IMR-90 (cell line): Measurements from ENCODE around the gene AHNAK.

Experiments
- BHLHE40 ChIP-seq: fragments of 150-350 bp; IDR thresholded peaks from 2 replicates; pipeline ENCODE4 v1.6.1; 2016; ENCODE audit warnings: mild to moderate bottlenecking, low read depth, low read length
- CEBPB ChIP-seq: IDR thresholded peaks from 2 replicates; pipeline ENCODE4 v1.6.1; 2012; ENCODE audit warnings: low read depth, low read length, improper control_type of control experiment
- MAFK ChIP-seq: IDR thresholded peaks from 2 replicates; pipeline ENCODE4 v1.6.1; 2012; ENCODE audit warnings: low read depth, low read length, improper control_type of control experiment
- NFE2L2 ChIP-seq: fragments of 150-350 bp; IDR thresholded peaks from 2 replicates; pipeline ENCODE4 v1.6.1; 2016; ENCODE audit warnings: low read depth, mild to moderate bottlenecking, low read length
- POLR2A ChIP-seq: IDR thresholded peaks from 2 replicates; pipeline ENCODE4 v1.6.1; 2012; ENCODE audit warnings: mild to moderate bottlenecking, low read depth, low read length
- RAD21 ChIP-seq: IDR thresholded peaks from 2 replicates; pipeline ENCODE4 v1.6.1; 2012; ENCODE audit warnings: low read length, improper control_type of control experiment
- RCOR1 ChIP-seq: IDR thresholded peaks from 2 replicates; pipeline ENCODE4 v1.6.1; 2012; ENCODE audit warnings: mild to moderate bottlenecking, low read length, improper control_type of control experiment; ENCODE audit not compliant: insufficient replicate concordance
- RFX5 ChIP-seq: IDR thresholded peaks from 2 replicates; pipeline ENCODE4 v1.8.0; 2012; ENCODE audit warnings: low read depth, mild to moderate bottlenecking, low read length, moderate library complexity
- SMC3 ChIP-seq: fragments of 150-350 bp; IDR thresholded peaks from 2 replicates; pipeline ENCODE4 v1.6.1; 2016; ENCODE audit warnings: low read depth, mild to moderate bottlenecking, antibody characterized with exemption, low read length, moderate library complexity
- TF ChIP-seq, protein P1 (sequence below): conservative IDR thresholded peaks from 2 replicates; pipeline ENCODE4 v1.5.1; 2012; ENCODE audit warnings: mild to moderate bottlenecking, low read depth, low read length, improper control_type of control experiment
- TF ChIP-seq, protein P2 (sequence below): fragments of 150-350 bp; IDR thresholded peaks from 2 replicates; pipeline ENCODE4 v1.6.1; 2017; ENCODE audit warnings: mild to moderate bottlenecking, antibody characterized with exemption, low read length, low read depth
- TF ChIP-seq, protein P3 (sequence below): fragments of 150-350 bp; IDR thresholded peaks from 2 replicates; pipeline ENCODE4 v1.6.1; 2016; ENCODE audit warnings: low read depth, mild to moderate bottlenecking, low read length, moderate library complexity, borderline replicate concordance

DNA sequence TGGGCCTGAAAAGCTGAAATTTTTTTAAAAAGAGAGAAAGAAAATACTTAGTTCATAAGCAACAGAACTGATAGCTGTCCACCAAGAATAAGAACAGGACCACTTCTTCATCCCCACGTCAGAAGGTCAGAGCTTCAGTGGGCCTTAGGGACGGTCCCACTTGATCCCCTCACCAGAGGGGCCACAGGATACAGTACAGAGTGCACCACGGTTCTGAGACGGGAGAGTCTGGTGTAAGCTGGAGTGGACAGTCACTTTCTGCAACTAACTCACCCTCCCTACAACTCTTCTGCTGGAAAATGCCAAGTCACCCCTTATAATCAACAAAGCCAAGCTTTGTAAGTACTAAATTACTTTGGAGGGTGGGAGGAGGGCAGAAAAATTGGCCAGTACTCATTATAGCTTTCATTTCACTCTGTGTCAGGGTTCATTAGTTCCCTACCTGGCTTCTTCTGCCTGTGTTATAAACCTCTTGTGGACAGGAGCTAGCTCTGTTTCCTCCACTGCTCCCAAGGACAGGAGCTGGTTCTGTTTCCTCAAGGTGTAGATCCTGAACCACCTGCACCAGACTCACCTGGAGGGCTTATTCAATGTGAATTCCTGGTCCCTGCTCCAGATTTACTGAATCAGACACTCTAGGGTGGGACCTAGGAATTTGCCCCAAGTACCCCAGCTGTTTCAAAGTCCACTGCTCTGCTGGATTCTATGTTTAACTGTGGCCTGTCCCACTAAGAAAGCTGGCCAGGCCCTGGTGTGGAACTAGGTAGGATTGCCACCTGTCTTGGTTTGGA, 88.2 kb downstream of the AHNAK start:
- TF ChIP-seq RAD21 (no peak), RCOR1 (no peak), SMC3 (no peak), NFE2L2 (peak; percentile 83), POLR2A (no peak), BHLHE40 (no peak), MAFK (no peak), RFX5 (no peak), CEBPB (no peak)
- TF ChIP-seq, protein P1, sequence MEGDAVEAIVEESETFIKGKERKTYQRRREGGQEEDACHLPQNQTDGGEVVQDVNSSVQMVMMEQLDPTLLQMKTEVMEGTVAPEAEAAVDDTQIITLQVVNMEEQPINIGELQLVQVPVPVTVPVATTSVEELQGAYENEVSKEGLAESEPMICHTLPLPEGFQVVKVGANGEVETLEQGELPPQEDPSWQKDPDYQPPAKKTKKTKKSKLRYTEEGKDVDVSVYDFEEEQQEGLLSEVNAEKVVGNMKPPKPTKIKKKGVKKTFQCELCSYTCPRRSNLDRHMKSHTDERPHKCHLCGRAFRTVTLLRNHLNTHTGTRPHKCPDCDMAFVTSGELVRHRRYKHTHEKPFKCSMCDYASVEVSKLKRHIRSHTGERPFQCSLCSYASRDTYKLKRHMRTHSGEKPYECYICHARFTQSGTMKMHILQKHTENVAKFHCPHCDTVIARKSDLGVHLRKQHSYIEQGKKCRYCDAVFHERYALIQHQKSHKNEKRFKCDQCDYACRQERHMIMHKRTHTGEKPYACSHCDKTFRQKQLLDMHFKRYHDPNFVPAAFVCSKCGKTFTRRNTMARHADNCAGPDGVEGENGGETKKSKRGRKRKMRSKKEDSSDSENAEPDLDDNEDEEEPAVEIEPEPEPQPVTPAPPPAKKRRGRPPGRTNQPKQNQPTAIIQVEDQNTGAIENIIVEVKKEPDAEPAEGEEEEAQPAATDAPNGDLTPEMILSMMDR = no peak
- TF ChIP-seq, protein P2, sequence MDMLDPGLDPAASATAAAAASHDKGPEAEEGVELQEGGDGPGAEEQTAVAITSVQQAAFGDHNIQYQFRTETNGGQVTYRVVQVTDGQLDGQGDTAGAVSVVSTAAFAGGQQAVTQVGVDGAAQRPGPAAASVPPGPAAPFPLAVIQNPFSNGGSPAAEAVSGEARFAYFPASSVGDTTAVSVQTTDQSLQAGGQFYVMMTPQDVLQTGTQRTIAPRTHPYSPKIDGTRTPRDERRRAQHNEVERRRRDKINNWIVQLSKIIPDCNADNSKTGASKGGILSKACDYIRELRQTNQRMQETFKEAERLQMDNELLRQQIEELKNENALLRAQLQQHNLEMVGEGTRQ = no peak
- TF ChIP-seq, protein P3, sequence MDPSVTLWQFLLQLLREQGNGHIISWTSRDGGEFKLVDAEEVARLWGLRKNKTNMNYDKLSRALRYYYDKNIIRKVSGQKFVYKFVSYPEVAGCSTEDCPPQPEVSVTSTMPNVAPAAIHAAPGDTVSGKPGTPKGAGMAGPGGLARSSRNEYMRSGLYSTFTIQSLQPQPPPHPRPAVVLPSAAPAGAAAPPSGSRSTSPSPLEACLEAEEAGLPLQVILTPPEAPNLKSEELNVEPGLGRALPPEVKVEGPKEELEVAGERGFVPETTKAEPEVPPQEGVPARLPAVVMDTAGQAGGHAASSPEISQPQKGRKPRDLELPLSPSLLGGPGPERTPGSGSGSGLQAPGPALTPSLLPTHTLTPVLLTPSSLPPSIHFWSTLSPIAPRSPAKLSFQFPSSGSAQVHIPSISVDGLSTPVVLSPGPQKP = no peak
